ENCODE measurements around the gene PXN.

Gene PXN

GRCh38 chr12:120267736-120268135 lies 2.2 kb upstream of the PXN start:
- TF ChIP-seq, protein P1, sequence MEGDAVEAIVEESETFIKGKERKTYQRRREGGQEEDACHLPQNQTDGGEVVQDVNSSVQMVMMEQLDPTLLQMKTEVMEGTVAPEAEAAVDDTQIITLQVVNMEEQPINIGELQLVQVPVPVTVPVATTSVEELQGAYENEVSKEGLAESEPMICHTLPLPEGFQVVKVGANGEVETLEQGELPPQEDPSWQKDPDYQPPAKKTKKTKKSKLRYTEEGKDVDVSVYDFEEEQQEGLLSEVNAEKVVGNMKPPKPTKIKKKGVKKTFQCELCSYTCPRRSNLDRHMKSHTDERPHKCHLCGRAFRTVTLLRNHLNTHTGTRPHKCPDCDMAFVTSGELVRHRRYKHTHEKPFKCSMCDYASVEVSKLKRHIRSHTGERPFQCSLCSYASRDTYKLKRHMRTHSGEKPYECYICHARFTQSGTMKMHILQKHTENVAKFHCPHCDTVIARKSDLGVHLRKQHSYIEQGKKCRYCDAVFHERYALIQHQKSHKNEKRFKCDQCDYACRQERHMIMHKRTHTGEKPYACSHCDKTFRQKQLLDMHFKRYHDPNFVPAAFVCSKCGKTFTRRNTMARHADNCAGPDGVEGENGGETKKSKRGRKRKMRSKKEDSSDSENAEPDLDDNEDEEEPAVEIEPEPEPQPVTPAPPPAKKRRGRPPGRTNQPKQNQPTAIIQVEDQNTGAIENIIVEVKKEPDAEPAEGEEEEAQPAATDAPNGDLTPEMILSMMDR (IDR thresholded peaks at IDR 0.05), result no peak
- Histone ChIP-seq H3K4me3 (no peak overlapping the region), H3K27ac (no peak overlapping the region)
- no peak for DNase-seq (ENCODE audit: low spot score)

DNA sequence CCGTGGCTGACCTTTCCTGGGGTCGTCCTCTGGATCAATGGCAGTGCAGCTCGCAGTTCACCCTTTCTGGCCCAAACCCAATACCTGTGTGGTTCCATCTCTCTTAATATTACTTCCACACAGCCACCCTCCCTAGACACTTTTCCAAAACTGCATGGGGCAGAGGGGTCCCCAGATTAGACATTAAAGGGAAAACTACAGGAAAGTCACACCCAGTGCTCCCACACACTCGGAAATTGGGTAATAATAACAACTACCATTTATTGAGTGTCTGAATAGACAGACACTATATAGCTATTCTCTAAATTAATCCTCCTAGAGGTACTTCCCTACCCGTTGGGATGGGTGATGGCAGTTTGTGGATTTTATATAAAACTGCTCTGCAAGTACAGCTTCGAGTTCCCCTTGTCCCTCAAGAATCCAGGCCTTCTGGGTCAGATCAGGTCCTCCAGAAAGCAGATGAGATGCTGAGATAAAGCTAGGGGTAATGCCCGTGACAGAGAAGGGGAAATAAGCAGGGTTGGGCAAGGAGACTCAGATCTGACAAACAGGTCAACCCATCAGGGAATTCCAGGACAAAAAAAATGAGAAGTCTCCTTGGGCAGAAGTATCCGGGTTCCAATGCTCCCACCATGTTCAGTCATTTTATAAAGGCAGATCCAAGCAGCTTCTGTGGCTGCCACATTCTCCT lies 795 bp upstream of the PXN start:
- H3K27ac ChIP-seq, result peak overlapping the region in 1 of 2 donors; percentile 43
- no peak overlapping the region for H3K4me3 ChIP-seq
- TF ChIP-seq, protein P1 (IDR thresholded peaks at IDR 0.05), result no peak
- DNase-seq (ENCODE audit: low spot score), result no peak

DNA sequence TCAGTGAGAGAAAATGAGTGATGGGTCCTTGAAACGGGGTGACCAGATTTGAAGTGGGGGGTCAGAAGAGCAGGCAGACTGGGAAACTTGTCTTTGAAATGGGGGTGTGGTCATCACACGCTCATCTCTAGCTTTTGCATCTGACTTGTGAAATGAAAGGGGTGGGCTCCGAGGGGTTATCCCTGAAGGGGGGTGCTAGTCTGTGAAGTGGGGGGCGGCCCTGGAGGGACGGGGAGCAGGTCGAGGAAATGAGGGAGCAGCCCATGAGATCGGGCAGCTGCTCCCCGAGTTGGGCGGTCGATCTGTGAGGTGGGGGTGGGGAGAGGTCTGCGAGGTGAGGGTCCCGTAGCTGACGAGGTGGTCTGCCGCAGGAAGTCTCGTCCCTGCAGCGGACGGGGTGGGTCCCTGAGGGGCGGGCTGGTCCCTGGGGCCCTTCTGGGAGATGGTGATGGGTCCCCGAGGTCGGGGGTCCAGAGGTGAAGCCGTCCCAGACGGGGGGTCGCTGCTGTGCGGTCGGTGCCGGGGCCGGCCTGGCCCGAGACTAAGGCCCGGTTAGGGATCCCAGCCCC lies 542 bp downstream of the PXN start:
- no peak for DNase-seq (ENCODE audit: low spot score)
- H3K27ac ChIP-seq, result peak overlapping the region; percentile 82 to 90
- H3K4me3 ChIP-seq, result peak overlapping the region; percentile 96
- TF ChIP-seq, protein P1 (IDR thresholded peaks at IDR 0.05), result no peak

GRCh38 chr12:120264086-120264903 lies 1.2 kb downstream of the PXN start:
- no peak for DNase-seq (ENCODE audit: low spot score)
- TF ChIP-seq, protein P1 (IDR thresholded peaks at IDR 0.05), result no peak

GRCh38 chr12:120263748-120264085 lies 1.8 kb downstream of the PXN start:
- no peak for DNase-seq (ENCODE audit: low spot score)
- Histone ChIP-seq H3K4me3 (peak overlapping the region; percentile 96), H3K27ac (peak overlapping the region; percentile 82 to 90)
- TF ChIP-seq, protein P1 (IDR thresholded peaks at IDR 0.05), result no peak

More at GRCh38 chr12:120264086-120264903, 1.2 kb downstream of the PXN start:
- H3K4me3 ChIP-seq, result peak overlapping the region; percentile 96
- peak overlapping the region; percentile 82 to 90 for H3K27ac ChIP-seq

DNA sequence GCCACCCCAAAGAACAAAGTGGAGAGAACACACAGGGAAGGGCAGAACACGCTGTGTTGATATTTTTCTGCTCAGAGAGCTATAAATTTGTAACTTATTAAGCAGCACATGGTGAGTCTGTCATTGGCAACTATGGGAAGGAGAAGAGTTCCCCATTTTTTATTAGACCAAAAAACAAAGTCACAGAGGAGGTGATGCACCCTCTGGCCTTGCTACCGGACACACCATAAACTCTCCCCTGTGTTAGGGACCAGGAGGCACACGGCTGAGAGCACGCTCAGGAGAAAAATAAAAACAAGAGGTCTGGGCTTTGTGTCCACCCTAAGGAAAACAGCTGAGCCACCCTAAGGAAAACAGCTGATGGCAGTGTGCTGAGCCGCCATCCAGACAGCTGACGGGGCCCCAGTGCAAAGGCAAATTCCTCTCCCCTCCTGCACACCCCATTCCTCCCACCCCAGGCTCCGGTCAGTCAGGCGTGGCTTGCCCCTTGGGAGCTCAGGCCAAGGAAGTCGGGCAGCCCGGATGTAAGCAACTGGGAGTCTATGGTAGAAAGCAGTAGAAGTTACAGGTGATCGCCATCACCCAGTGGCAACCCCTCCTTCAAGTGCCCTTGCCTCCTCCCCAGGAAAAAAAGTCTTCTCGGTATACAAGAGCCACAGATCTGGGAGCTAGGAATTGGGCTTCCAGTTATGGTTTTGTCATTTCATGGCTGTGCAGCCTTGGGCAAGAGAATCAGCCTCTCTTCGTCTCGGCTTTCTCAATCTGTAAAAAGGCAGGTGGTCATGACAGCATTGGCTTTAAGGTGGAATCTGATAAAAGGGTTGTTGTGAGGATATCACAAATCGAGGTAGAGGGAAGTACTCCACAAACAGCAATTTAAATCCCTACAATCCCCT lies 2.4 kb downstream of the PXN start:
- DNase-seq (ENCODE audit: low spot score), result no peak
- H3K4me3 ChIP-seq, result peak overlapping the region; percentile 96
- TF ChIP-seq, protein P1 (IDR thresholded peaks at IDR 0.05), result no peak
- peak overlapping the region; percentile 82 to 90 for H3K27ac ChIP-seq

Measured in coronary artery (tissue), 2 donors.